ENCODE measurements around the gene LANCL1.

Gene LANCL1

GRCh38 chr2:210515911-210516310 lies 39.4 kb upstream of the LANCL1 start:
- no peak for TF ChIP-seq CTCF (IDR thresholded peaks at IDR 0.05; ENCODE audit: borderline replicate concordance, control extremely low read depth, extremely low read depth, insufficient read depth, missing control alignments)
- in situ Hi-C loops (cut with MboI; ENCODE audit: low sequenced_read_pairs, unreplicated experiment) = no loop called here
- DNase-seq (ENCODE audit: low spot score) = no peak

- TF ChIP-seq CTCF (IDR thresholded peaks at IDR 0.05; ENCODE audit: borderline replicate concordance, control extremely low read depth, extremely low read depth, insufficient read depth, missing control alignments) = no peak
- no peak for DNase-seq (ENCODE audit: low spot score)
- in situ Hi-C loops (cut with MboI; ENCODE audit: low sequenced_read_pairs, unreplicated experiment) = no loop called here
Measured at GRCh38 chr2:210503725-210504191, 27.2 kb upstream of the LANCL1 start.

GRCh38 chr2:210503001-210503623 lies 26.6 kb upstream of the LANCL1 start:
- DNase-seq (ENCODE audit: low spot score) = peak; percentile 45
- in situ Hi-C loops (cut with MboI; ENCODE audit: low sequenced_read_pairs, unreplicated experiment) = no loop called here
- TF ChIP-seq CTCF (IDR thresholded peaks at IDR 0.05; ENCODE audit: borderline replicate concordance, control extremely low read depth, extremely low read depth, insufficient read depth, missing control alignments) = peak; percentile 65

GRCh38 chr2:210496512-210496911 lies 20.0 kb upstream of the LANCL1 start:
- in situ Hi-C loops (cut with MboI; ENCODE audit: low sequenced_read_pairs, unreplicated experiment) = no loop called here
- no peak for TF ChIP-seq CTCF (IDR thresholded peaks at IDR 0.05; ENCODE audit: borderline replicate concordance, control extremely low read depth, extremely low read depth, insufficient read depth, missing control alignments)
- no peak for DNase-seq (ENCODE audit: low spot score)

GRCh38 chr2:210493528-210493927 lies 17.0 kb upstream of the LANCL1 start:
- no peak for DNase-seq (ENCODE audit: low spot score)
- TF ChIP-seq CTCF (IDR thresholded peaks at IDR 0.05; ENCODE audit: borderline replicate concordance, control extremely low read depth, extremely low read depth, insufficient read depth, missing control alignments) = no peak
- in situ Hi-C loops (cut with MboI; ENCODE audit: low sequenced_read_pairs, unreplicated experiment) = no loop called here

GRCh38 chr2:210481601-210482175 lies 5.1 kb upstream of the LANCL1 start:
- in situ Hi-C loops (cut with MboI; ENCODE audit: low sequenced_read_pairs, unreplicated experiment) = no loop called here
- TF ChIP-seq CTCF (IDR thresholded peaks at IDR 0.05; ENCODE audit: borderline replicate concordance, control extremely low read depth, extremely low read depth, insufficient read depth, missing control alignments) = no peak
- no peak for DNase-seq (ENCODE audit: low spot score)
